HCT116 (cell line): ENCODE results near the gene GIMAP4. TPM values are rescaled to one million over a fixed set of nuclear protein-coding genes. Genes with fewer than 3 reads are reported as not detected.
"Not testable (repeated sequence)": the region's sequence is repeated elsewhere in the genome, so short reads cannot be mapped to it uniquely, and the experiment has no call there.

ENCODE experiments used
- ATAC-seq: fragments of 200-7000 bp; cut with Tn5 transposase; 2 replicates; pipeline ENCODE4 v1.9.1; 2020; ENCODE audit warnings: mild to moderate bottlenecking, moderate library complexity
- BruUV-seq: library from RNA; stranded (reverse); fragments of 400-500 nt; replicated peaks from 2 replicates; lab custom pipeline; 2021; lab: Mats Ljungman, UMichigan
- CTCF ChIA-PET: fragments of 300-600 bp; sonication (Branson Sonifier 250); formaldehyde crosslinking; loops from one replicate; lab custom pipeline; 2021; ENCODE audit warnings: antibody characterized with exemption; lab: Charles Lee
- POLR2A ChIA-PET: fragments of 300-600, 350-600 bp; sonication (Branson Sonifier 250); formaldehyde crosslinking; loops from one replicate; lab custom pipeline; 2021; ENCODE audit warnings: antibody characterized with exemption; lab: Charles Lee
- RAD21 ChIA-PET, 2 experiments: fragments of 300-600 bp; sonication (Branson Sonifier 250); formaldehyde crosslinking; loops; one replicate each; lab custom pipeline; 2023; ENCODE audit warnings: low total read pairs in 2 of 2; ENCODE audit not compliant: uncharacterized antibody in 2 of 2, unreplicated experiment in 2 of 2, low non-redundant PET in 1 of 2; lab: Charles Lee
- DNase-seq: peaks from one replicate; pipeline ENCODE4 v3.0.0-alpha.2; 2010; ENCODE audit warnings: low read depth, low spot score
- H2AFZ ChIP-seq: fragments of 200-600 bp; shearing (Covaris generic), sonication (generic); 2 replicates; pipeline ENCODE4 v1.6.1; 2017; ENCODE audit warnings: low read depth, mixed run types, mixed read lengths, antibody characterized with exemption, low read length; ENCODE audit not compliant: poor library complexity, severe bottlenecking
- H3K27ac ChIP-seq: 2 replicates; pipeline ENCODE4 v1.5.1; 2012; ENCODE audit warnings: low read depth, low read length
- H3K27me3 ChIP-seq: fragments of 200-600 bp; sonication (generic); 2 replicates; pipeline ENCODE4 v1.6.1; 2016; ENCODE audit warnings: mixed run types, low read length, mixed read lengths; ENCODE audit not compliant: insufficient read depth
- H3K36me3 ChIP-seq, 2 experiments: fragments of 200-500 bp in 1 of 2; fragments of 200-600 bp in 1 of 2; sonication (Bioruptor generic) in 1 of 2; sonication (generic) in 1 of 2; 2 replicates each; pipeline versions ENCODE4 v1.5.1 to v1.6.1; 2014 to 2016; ENCODE audit warnings: low read length in 2 of 2, inconsistent platforms in 1 of 2, mixed read lengths in 1 of 2, mixed run types in 1 of 2; ENCODE audit not compliant: insufficient read depth in 2 of 2, control insufficient read depth in 1 of 2
- H3K4me1 ChIP-seq, 2 experiments: fragments of 200-600 bp in 1 of 2; sonication (generic) in 1 of 2; 2 replicates each; pipeline versions ENCODE4 v1.5.1 to v1.6.1; 2012 to 2017; ENCODE audit warnings: low read length in 2 of 2, inconsistent platforms in 1 of 2, mild to moderate bottlenecking in 1 of 2, mixed read lengths in 1 of 2, mixed run types in 1 of 2, moderate library complexity in 1 of 2; ENCODE audit not compliant: insufficient read depth in 2 of 2, control insufficient read depth in 1 of 2
- H3K4me2 ChIP-seq: fragments of 200-600 bp; sonication (generic); 2 replicates; pipeline ENCODE4 v1.6.1; 2017; ENCODE audit warnings: mixed run types, low read length, mixed read lengths
- H3K4me3 ChIP-seq, 2 experiments: fragments of 200-600 bp in 1 of 2; sonication (generic) in 1 of 2; replicated peaks in 1 of 2; 2 replicates each; pipeline ENCODE4 v1.5.1; 2011 to 2016; ENCODE audit warnings: low read length in 2 of 2, control low read depth in 1 of 2, low read depth in 1 of 2, mild to moderate bottlenecking in 1 of 2, mixed read lengths in 1 of 2, mixed run types in 1 of 2
- H3K79me2 ChIP-seq: fragments of 200-600 bp; sonication (generic); 2 replicates; pipeline ENCODE4 v1.6.1; 2017; ENCODE audit warnings: mild to moderate bottlenecking, mixed run types, low read length, moderate library complexity, mixed read lengths; ENCODE audit not compliant: insufficient read depth
- H3K9ac ChIP-seq: fragments of 200-600 bp; sonication (generic); 2 replicates; pipeline ENCODE4 v1.6.1; 2016; ENCODE audit warnings: low read length, mixed read lengths
- H3K9me2 ChIP-seq: fragments of 200-600 bp; sonication (generic), shearing (Covaris generic); 2 replicates; pipeline ENCODE4 v1.6.1; 2017; ENCODE audit warnings: mixed run types, mild to moderate bottlenecking, moderate library complexity; ENCODE audit not compliant: insufficient read depth
- H3K9me3 ChIP-seq, 2 experiments: fragments of 200-500 bp in 1 of 2; fragments of 200-600 bp in 1 of 2; sonication (Bioruptor generic) in 1 of 2; sonication (generic) in 1 of 2; 2 replicates each; pipeline ENCODE4 v1.6.1; 2014 to 2017; ENCODE audit warnings: low read length in 2 of 2, mixed read lengths in 2 of 2, inconsistent platforms in 1 of 2, low read depth in 1 of 2, mild to moderate bottlenecking in 1 of 2, mixed run types in 1 of 2, moderate library complexity in 1 of 2; ENCODE audit not compliant: control insufficient read depth in 1 of 2, insufficient read depth in 1 of 2
- H4K20me1 ChIP-seq: fragments of 200-600 bp; sonication (generic), shearing (Covaris generic); 2 replicates; pipeline ENCODE4 v1.6.1; 2017; ENCODE audit warnings: mixed run types, mild to moderate bottlenecking, moderate library complexity; ENCODE audit not compliant: insufficient read depth
- CBX3 ChIP-seq: IDR thresholded peaks from 2 replicates; pipeline ENCODE4 v1.6.1; 2012; ENCODE audit warnings: low read depth
- ELF1 ChIP-seq: IDR thresholded peaks from 2 replicates; pipeline ENCODE4 v1.6.1; 2012; ENCODE audit warnings: low read depth, borderline replicate concordance
- EZH2 ChIP-seq: fragments of 200-600 bp; sonication (generic); IDR thresholded peaks from 2 replicates; pipeline ENCODE4 v1.6.1; 2017; ENCODE audit warnings: antibody characterized with exemption, mixed run types
- EZH2phosphoT487 ChIP-seq: fragments of 200-600 bp; IDR thresholded peaks from 2 replicates; pipeline ENCODE4 v1.6.1; 2018; ENCODE audit warnings: antibody characterized with exemption, borderline replicate concordance
- FOSL1 ChIP-seq: IDR thresholded peaks from 2 replicates; pipeline ENCODE4 v1.6.1; 2012; ENCODE audit warnings: low read depth
- POLR2A ChIP-seq: IDR thresholded peaks from 2 replicates; pipeline ENCODE4 v1.7.0; 2011; ENCODE audit warnings: borderline replicate concordance; ENCODE audit not compliant: insufficient read depth, insufficient read length; ENCODE audit errors: extremely low read depth
- RAD21 ChIP-seq: IDR thresholded peaks from 2 replicates; pipeline ENCODE4 v1.6.1; 2012; ENCODE audit warnings: low read depth, mild to moderate bottlenecking
- SP1 ChIP-seq: IDR thresholded peaks from 2 replicates; pipeline ENCODE4 v1.6.1; 2012; ENCODE audit warnings: low read depth
- SRF ChIP-seq: IDR thresholded peaks from 2 replicates; pipeline ENCODE4 v1.6.1; 2012; ENCODE audit warnings: low read depth
- YY1 ChIP-seq: IDR thresholded peaks from 2 replicates; pipeline ENCODE4 v1.6.1; 2011; ENCODE audit warnings: low read length, low read depth, moderate library complexity, mild to moderate bottlenecking; ENCODE audit not compliant: insufficient replicate concordance; ENCODE audit errors: extremely low read depth
- intact Hi-C: fragments of 100-400 bp; cut with micrococcal nuclease; formaldehyde crosslinking; loops from 2 replicates; pipeline ENCODE4 v1.10.0; 2022
- total RNA-seq: library from RNA; stranded (reverse); gene quantifications from one replicate; pipeline ENCODE4 v1.2.1, GENCODE V29; 2021; ENCODE audit not compliant: unreplicated experiment
- TF ChIP-seq, protein P1 (sequence below): IDR thresholded peaks from 2 replicates; pipeline ENCODE4 v1.6.1; 2012
- TF ChIP-seq, protein P2 (sequence below): IDR thresholded peaks from 2 replicates; pipeline ENCODE4 v1.6.1; 2012

The GIMAP4 gene
- total RNA-seq, 1 experiment from 2014 or later = 0.49 TPM

DNA sequence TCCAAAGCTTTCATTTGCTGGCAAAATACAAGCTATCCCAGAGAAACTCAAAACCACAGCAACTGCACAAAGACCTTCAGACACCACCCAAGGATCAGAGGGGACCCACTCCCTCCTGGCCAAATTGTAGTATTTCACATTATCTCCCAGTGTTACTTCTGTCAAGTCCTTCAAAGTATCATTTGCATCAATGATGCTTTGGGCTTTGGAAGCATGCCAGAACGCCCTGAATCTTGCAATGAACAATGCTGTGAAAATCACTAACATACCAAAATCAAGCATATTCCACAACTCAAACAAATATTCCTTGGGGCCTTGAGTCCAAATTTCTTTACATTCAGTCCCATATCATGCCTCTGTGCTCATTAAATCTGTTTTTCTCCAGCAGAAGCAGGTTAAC lies 47.2 kb downstream of the GIMAP4 start:
- H3K9me2 ChIP-seq, CTCF ChIA-PET, H3K9me3 ChIP-seq, H3K9ac ChIP-seq, H3K27me3 ChIP-seq, H3K79me2 ChIP-seq, H4K20me1 ChIP-seq, ATAC-seq, DNase-seq, H2AFZ ChIP-seq, H3K4me3 ChIP-seq, H3K27ac ChIP-seq, RAD21 ChIA-PET, POLR2A ChIA-PET, H3K4me1 ChIP-seq, H3K4me2 ChIP-seq, H3K36me3 ChIP-seq, BruUV-seq, intact Hi-C loops: not testable (repeated sequence)

DNA sequence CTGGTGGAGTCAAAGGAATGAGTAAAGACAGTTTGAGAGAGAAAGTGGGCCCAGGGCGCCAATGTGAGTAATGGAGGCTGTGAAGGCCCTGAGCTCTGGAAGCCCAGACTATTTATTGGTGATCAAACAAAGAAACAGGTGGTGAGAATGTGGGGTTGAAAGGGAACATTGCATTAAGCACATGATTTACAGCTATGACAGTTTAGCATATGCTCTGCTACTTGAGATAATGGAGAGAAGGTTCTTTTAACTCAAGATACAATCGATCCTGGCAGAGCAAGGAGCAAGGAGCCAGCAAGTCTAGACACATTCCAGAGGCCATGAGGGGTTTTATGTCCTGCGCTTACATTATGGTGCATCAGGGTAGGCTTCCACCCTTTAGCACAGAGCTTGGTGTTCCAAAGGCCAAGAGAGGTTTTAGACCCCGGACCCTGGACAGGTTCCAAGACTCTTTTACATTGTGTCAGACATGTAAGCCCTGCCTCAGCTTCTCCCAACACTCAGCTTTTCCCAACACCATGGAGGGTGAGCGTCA lies 48.1 kb downstream of the GIMAP4 start:
- BruUV-seq, CTCF ChIA-PET, H3K36me3 ChIP-seq: not testable (repeated sequence)

DNA sequence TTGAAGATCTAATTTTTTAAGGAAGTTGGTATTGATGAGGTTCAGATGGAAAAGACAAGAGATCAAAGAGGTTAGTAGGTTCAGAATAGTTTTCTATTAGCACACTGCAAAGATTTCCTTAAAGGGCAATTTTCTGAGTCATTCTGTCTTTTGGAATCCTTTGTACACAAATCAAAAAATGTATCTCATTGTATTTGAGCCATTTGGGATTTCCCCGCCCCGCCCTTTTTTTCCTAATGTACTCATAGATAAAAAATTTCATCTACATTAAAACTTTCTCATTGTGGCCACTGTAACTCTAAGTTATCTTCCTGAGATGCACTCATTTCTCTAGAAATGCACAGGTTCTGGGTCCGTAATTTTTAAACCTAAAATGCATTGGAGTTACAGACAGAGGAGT lies 52.9 kb downstream of the GIMAP4 start:
- H3K9me2 ChIP-seq = no peaks in the 10 kb centered on the region
- POLR2A ChIA-PET = no interaction called here

More for the DNA sequence above, 48.1 kb downstream of the GIMAP4 start:
- H4K20me1 ChIP-seq, H3K9me3 ChIP-seq, POLR2A ChIA-PET, H3K9me2 ChIP-seq, H2AFZ ChIP-seq, H3K4me3 ChIP-seq, H3K27me3 ChIP-seq, H3K4me2 ChIP-seq, H3K4me1 ChIP-seq, RAD21 ChIA-PET, H3K79me2 ChIP-seq, intact Hi-C loops, H3K9ac ChIP-seq, ATAC-seq, DNase-seq, H3K27ac ChIP-seq: not testable (repeated sequence)

More for the DNA sequence above, 52.9 kb downstream of the GIMAP4 start:
- Histone ChIP-seq H3K9me3 (no peaks in the 10 kb centered on the region), H3K4me1 (no peaks in the 10 kb centered on the region), H3K4me2 (no peak overlapping the region), H3K79me2 (no peaks in the 10 kb centered on the region), H3K36me3 (no peaks in the 10 kb centered on the region), H4K20me1 (no peaks in the 10 kb centered on the region), H3K27ac (no peak overlapping the region), H3K9ac (no peak overlapping the region), H3K27me3 (peaks cover 35% of the 10 kb centered on the region), H3K4me3 (no peak overlapping the region), H2AFZ (no peak overlapping the region)
- no peak for TF ChIP-seq SP1
- TF ChIP-seq EZH2phosphoT487 = no peak
- TF ChIP-seq, protein P1, sequence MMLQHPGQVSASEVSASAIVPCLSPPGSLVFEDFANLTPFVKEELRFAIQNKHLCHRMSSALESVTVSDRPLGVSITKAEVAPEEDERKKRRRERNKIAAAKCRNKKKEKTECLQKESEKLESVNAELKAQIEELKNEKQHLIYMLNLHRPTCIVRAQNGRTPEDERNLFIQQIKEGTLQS = no peak
- no peak for TF ChIP-seq FOSL1
- no peak for TF ChIP-seq CBX3
- TF ChIP-seq, protein P2, sequence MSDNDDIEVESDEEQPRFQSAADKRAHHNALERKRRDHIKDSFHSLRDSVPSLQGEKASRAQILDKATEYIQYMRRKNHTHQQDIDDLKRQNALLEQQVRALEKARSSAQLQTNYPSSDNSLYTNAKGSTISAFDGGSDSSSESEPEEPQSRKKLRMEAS = no peak
- no peak for TF ChIP-seq YY1
- no peak for TF ChIP-seq POLR2A
- TF ChIP-seq ELF1 = no peak
- no peak for TF ChIP-seq RAD21
- TF ChIP-seq EZH2 = no peak
- TF ChIP-seq SRF = no peak
- no TSS peak for BruUV-seq
- RAD21 ChIA-PET = no interaction called here
- intact Hi-C loops = no loop called here
- no peak for DNase-seq
- CTCF ChIA-PET = no interaction called here
- no peak for ATAC-seq
